Heart left ventricle (tissue), 13 donors: Measurements from ENCODE around the gene CRYGN.

Experiments used
- CTCF ChIP-seq, 12 donors: fragments of 200-600 bp; sonication (generic) in 4 of 12; IDR thresholded peaks; one replicate each; pipeline versions ENCODE4 v1.5.0 to v1.8.0; 2018 to 2022; ENCODE audit warnings: antibody characterized with exemption in 12 of 12, mild to moderate bottlenecking in 5 of 12
- POLR2A ChIP-seq, 2 donors: fragments of 450-650 bp; IDR thresholded peaks; one replicate each; pipeline ENCODE4 v1.6.1; 2017; ENCODE audit warnings: antibody characterized with exemption in 2 of 2, mild to moderate bottlenecking in 2 of 2, moderate library complexity in 2 of 2
- donor health status: ischemic (EF 13 %, LVEDD 7.1; RV severe dilation, severe dysfunction).
- donor health status: DM: no; HTN: yes; CAD: no.
- donor health status: DM: no; HTN: no; CAD: no.
- donor health status: ischemic (EF 25% LVEDD 6.9; RV normal size, moderate dysfunction).
- donor health status: ischemic (EF 25% LVEDD 5.7; RV mildly dilated, moderate dysfunction).
- donor health status: ischemic (EF 35%, LVEDD 5.7; RV mildly dilated, moderate dysfunction).
- donor health status: nonischemic (EF 11% LVEDD 7.7; RV severe dilation, severe dysfunction).
- donor health status: DM: yes; HTN: yes; CAD: no.
- donor health status: PGD.
- donor health status: ischemic (EF 29% LVEDD 5.4; RV normal size, mild dysfunction).
- donor health status: nonischemic (EF 23%, LVEDD 6.1; RV moderate dilation, normal function).

- TF ChIP-seq POLR2A (IDR thresholded peaks at IDR 0.05) (no peak), CTCF (IDR thresholded peaks at IDR 0.05) (no peak)
Observed at GRCh38 chr7:151423226-151423625, 16.7 kb downstream of the CRYGN start.
